ENCODE data around the gene RELCH.
"Not testable (repeated sequence)": the region's sequence is repeated elsewhere in the genome, so short reads cannot be mapped to it uniquely, and the experiment has no call there.

RELCH gene

DNA sequence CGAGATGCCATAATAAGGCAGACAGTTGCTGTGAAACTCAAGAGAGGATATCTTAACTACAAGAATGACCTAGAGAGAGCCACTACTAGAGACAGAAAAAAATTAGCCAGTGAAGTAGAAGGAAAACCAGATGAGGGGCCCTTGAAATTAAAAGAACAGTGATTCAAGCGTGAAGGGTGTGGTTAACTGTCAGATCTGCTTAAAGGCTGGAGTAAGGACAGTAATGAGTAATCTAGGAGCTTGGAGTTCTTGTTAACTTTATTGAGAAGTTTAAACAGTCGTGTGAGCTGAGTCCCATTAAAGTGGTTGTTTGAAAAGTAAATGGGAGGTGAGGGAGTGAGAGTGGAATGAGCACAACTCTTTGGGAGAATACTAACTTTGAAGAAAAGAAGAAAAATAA, 21.5 kb upstream of the RELCH start:
- no peaks in the 10 kb centered on the region for H3K27me3 ChIP-seq (ENCODE audit: control insufficient read depth, insufficient read depth, low read length)
- no peaks in the 10 kb centered on the region for H3K4me1 ChIP-seq (ENCODE audit: control insufficient read depth, low read depth, low read length)
- H3K9me3 ChIP-seq (ENCODE audit: control insufficient read depth, low read depth, low read length): no peaks in the 10 kb centered on the region
- H3K9ac ChIP-seq (ENCODE audit: low read length): no peak overlapping the region
- no peak overlapping the region for H3K27ac ChIP-seq (ENCODE audit: low read length)
- no peak overlapping the region for H3K4me3 ChIP-seq (ENCODE audit: low read length)
- no peaks in the 10 kb centered on the region for H3K36me3 ChIP-seq (ENCODE audit: control insufficient read depth, low read depth, low read length)

DNA sequence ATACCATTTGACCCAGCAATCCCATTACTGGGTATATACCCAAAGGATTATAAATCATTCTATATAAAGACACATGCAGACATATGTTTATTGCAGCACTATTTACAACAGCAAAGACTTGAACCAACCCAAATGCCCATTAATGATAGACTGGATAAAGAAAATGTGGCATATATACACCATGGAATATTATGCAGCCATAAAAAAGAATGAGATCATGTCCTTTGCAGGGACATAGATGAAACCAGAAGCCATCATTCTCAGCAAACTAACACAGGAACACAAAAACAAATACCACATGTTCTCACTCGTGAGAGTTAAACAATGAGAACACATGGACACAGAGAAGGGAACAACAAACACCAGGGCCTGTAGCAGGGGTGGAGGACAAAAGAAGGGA, 20.5 kb upstream of the RELCH start:
- not testable (repeated sequence) for H3K9me3 ChIP-seq (ENCODE audit: control insufficient read depth, low read depth, low read length); H3K4me1 ChIP-seq (ENCODE audit: control insufficient read depth, low read depth, low read length); H3K9ac ChIP-seq (ENCODE audit: low read length); H3K36me3 ChIP-seq (ENCODE audit: control insufficient read depth, low read depth, low read length); H3K4me3 ChIP-seq (ENCODE audit: low read length); H3K27ac ChIP-seq (ENCODE audit: low read length); H3K27me3 ChIP-seq (ENCODE audit: control insufficient read depth, insufficient read depth, low read length)

DNA sequence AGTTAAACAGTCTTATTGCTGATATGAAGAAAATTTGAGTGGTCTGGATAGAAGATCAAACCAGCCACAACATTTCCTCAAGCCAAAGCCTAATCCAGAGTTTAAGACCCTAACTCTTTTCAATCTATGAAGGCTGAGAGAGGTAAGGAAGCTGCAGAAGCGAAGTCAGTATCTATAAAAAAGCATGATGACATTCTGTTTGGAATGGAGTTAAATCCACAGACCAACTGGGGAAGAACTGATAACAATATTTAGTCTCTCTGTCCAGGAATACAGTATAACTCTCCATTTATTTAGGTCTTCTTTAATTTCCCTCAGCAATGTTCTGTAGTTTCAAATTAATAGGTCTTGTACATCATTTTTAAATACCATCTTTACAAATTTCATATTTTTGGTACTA, 16.2 kb upstream of the RELCH start:
- H3K27me3 ChIP-seq (ENCODE audit: control insufficient read depth, insufficient read depth, low read length): no peaks in the 10 kb centered on the region
- no peak overlapping the region for H3K9ac ChIP-seq (ENCODE audit: low read length)
- no peaks in the 10 kb centered on the region for H3K4me1 ChIP-seq (ENCODE audit: control insufficient read depth, low read depth, low read length)

DNA sequence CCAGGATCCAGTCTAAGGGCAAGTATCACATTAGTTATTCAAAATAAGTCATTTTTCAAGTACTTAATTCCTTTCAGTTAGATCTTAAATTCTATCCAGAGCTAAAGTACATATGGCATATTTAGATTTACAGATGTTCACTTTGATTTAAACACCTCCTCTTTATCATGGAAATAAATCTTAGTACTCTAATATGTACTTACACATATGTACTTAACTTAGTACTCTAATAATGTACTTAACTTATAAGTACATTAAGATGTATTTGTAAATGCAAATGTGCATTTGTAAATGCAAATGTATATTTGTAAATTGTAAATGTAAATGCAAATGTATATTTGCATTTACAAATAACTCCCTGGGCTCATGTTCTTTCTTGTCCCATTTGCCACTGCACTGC, 14.8 kb upstream of the RELCH start:
- H3K27me3 ChIP-seq (ENCODE audit: control insufficient read depth, insufficient read depth, low read length): no peaks in the 10 kb centered on the region

More for the DNA sequence above, 16.2 kb upstream of the RELCH start:
- Histone ChIP-seq H3K27ac (ENCODE audit: low read length) (no peak overlapping the region), H3K36me3 (ENCODE audit: control insufficient read depth, low read depth, low read length) (no peaks in the 10 kb centered on the region), H3K9me3 (ENCODE audit: control insufficient read depth, low read depth, low read length) (no peaks in the 10 kb centered on the region), H3K4me3 (ENCODE audit: low read length) (no peak overlapping the region)

DNA sequence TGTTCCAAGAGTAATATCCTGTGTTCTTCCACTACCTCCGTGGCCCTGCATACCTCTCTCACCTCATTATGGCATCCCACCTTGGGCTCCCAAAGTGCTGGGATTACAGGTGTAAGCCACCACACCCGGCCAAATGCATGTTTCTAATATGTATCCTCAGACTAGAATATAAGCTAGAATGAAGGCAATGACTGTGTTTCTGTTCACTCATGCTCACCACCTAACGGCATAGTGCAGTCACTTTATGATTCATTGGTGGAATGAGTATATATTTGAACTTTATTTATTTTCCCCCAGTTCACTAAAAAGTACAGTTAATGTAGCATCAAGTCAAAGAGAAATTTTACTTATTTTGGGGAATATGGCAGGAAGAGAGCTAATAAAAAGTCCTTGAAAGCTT, 11.5 kb upstream of the RELCH start:
- Histone ChIP-seq H3K27me3 (ENCODE audit: control insufficient read depth, insufficient read depth, low read length) (no peaks in the 10 kb centered on the region), H3K27ac (ENCODE audit: low read length) (no peak overlapping the region), H3K9me3 (ENCODE audit: control insufficient read depth, low read depth, low read length) (no peaks in the 10 kb centered on the region), H3K4me1 (ENCODE audit: control insufficient read depth, low read depth, low read length) (no peaks in the 10 kb centered on the region), H3K4me3 (ENCODE audit: low read length) (no peak overlapping the region), H3K9ac (ENCODE audit: low read length) (no peak overlapping the region), H3K36me3 (ENCODE audit: control insufficient read depth, low read depth, low read length) (no peaks in the 10 kb centered on the region)

More for the DNA sequence above, 14.8 kb upstream of the RELCH start:
- no peak overlapping the region for H3K4me3 ChIP-seq (ENCODE audit: low read length)
- no peaks in the 10 kb centered on the region for H3K4me1 ChIP-seq (ENCODE audit: control insufficient read depth, low read depth, low read length)
- no peak overlapping the region for H3K9ac ChIP-seq (ENCODE audit: low read length)
- no peak overlapping the region for H3K27ac ChIP-seq (ENCODE audit: low read length)
- H3K9me3 ChIP-seq (ENCODE audit: control insufficient read depth, low read depth, low read length): no peaks in the 10 kb centered on the region
- H3K36me3 ChIP-seq (ENCODE audit: control insufficient read depth, low read depth, low read length): no peaks in the 10 kb centered on the region

DNA sequence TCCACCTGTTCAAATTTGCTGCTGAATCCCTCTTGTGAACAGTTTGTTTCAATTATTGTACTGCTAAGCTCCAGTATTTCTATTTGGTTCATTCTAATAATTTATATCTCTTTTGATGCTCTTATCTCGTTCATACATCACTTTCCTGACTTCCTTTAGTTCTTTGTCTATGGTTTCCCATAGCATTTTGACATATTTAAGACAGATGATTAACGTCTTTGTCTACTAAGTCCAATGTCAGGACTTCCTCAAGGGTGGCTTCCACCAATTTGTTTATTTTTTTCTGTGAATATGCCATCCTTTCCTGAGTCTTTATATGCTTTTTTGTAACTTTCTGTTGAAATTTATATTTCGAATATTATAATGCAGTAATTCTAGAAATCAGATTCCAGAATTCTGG, 9.8 kb upstream of the RELCH start:
- Histone ChIP-seq H3K27me3 (ENCODE audit: control insufficient read depth, insufficient read depth, low read length) (no peaks in the 10 kb centered on the region), H3K9ac (ENCODE audit: low read length) (no peak overlapping the region), H3K4me3 (ENCODE audit: low read length) (no peak overlapping the region), H3K4me1 (ENCODE audit: control insufficient read depth, low read depth, low read length) (no peaks in the 10 kb centered on the region), H3K27ac (ENCODE audit: low read length) (no peak overlapping the region), H3K36me3 (ENCODE audit: control insufficient read depth, low read depth, low read length) (no peaks in the 10 kb centered on the region), H3K9me3 (ENCODE audit: control insufficient read depth, low read depth, low read length) (no peaks in the 10 kb centered on the region)

DNA sequence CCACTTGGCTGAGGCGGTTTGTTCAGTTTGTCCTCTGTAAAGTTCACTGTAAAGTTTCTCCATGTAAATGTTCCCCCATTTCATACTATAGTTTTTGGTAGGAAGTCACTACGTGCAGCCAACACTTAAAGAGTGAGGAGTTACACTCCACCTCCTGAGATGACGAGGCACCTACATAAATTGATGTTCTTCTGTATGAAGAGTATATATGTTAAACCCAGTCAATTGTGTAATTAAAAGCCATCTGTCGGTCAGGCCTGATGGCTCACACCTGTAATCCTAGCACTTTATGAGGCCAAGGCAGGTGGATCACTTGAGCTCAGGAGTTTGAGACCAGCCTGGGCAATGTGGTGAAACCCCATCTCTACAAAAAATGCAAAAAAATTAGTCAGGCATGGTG, 7.8 kb upstream of the RELCH start:
- no peaks in the 10 kb centered on the region for H3K4me1 ChIP-seq (ENCODE audit: control insufficient read depth, low read depth, low read length)
- H3K27me3 ChIP-seq (ENCODE audit: control insufficient read depth, insufficient read depth, low read length): no peaks in the 10 kb centered on the region
- H3K27ac ChIP-seq (ENCODE audit: low read length): no peak overlapping the region
- no peaks in the 10 kb centered on the region for H3K36me3 ChIP-seq (ENCODE audit: control insufficient read depth, low read depth, low read length)
- no peaks in the 10 kb centered on the region for H3K9me3 ChIP-seq (ENCODE audit: control insufficient read depth, low read depth, low read length)
- no peak overlapping the region for H3K9ac ChIP-seq (ENCODE audit: low read length)
- no peak overlapping the region for H3K4me3 ChIP-seq (ENCODE audit: low read length)

DNA sequence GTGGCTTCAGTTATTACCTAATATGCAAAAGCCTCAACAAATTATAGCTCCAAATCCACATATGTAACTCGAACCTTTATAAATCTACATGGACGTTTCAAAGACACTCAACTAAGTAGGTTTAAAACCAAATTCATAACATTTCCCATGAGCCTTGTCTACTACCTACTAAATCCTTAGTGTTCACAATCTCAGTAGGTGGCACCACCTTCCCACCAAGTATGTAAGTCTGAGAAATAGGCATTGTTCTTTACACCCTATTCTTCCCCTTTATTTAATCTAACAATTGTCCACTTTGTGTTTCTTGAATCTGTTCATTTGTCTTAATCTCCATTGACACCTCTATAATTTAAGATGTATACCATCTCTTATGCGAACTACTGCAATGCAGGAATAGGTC, 4.8 kb upstream of the RELCH start:
- no peaks in the 10 kb centered on the region for H3K4me1 ChIP-seq (ENCODE audit: control insufficient read depth, low read depth, low read length)
- no peaks in the 10 kb centered on the region for H3K9me3 ChIP-seq (ENCODE audit: control insufficient read depth, low read depth, low read length)
- H3K36me3 ChIP-seq (ENCODE audit: control insufficient read depth, low read depth, low read length): no peaks in the 10 kb centered on the region
- no peak overlapping the region for H3K27ac ChIP-seq (ENCODE audit: low read length)
- no peak overlapping the region for H3K9ac ChIP-seq (ENCODE audit: low read length)
- H3K27me3 ChIP-seq (ENCODE audit: control insufficient read depth, insufficient read depth, low read length): no peaks in the 10 kb centered on the region
- H3K4me3 ChIP-seq (ENCODE audit: low read length): no peak overlapping the region

DNA sequence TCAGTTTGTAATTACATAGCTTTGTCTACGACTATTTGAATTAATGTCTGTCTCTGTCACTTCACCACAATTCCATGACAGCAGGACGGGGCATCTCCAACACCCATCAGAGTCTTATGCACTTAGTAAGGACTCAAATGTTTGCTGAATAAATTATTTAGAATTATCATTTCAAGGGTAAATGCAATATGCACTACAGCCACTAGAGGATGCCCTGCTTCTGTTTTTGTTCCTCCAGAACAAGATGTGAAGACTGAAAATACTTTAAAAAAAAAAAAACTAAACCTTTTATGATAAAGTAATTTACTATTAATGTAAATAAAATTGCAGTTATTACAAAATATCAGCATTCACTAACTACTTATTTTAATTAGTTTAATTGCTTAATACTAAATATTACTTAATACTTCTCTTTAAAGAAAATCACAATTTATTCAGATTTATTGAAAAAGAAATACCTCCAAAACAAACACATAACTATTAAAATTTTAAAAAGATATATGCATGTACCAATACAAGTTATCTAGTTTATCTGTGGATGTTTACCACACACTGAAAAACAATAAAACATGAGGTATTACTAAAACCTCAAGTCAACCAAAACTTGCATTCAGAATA, 3.4 kb upstream of the RELCH start:
- H3K4me3 ChIP-seq (ENCODE audit: low read length): no peak overlapping the region
- H3K9ac ChIP-seq (ENCODE audit: low read length): no peak overlapping the region
- H3K27ac ChIP-seq (ENCODE audit: low read length): no peak overlapping the region
- H3K27me3 ChIP-seq (ENCODE audit: control insufficient read depth, insufficient read depth, low read length): no peaks in the 10 kb centered on the region
- no peaks in the 10 kb centered on the region for H3K9me3 ChIP-seq (ENCODE audit: control insufficient read depth, low read depth, low read length)
- no peaks in the 10 kb centered on the region for H3K36me3 ChIP-seq (ENCODE audit: control insufficient read depth, low read depth, low read length)
- peaks cover 4% of the 10 kb centered on the region for H3K4me1 ChIP-seq (ENCODE audit: control insufficient read depth, low read depth, low read length)

DNA sequence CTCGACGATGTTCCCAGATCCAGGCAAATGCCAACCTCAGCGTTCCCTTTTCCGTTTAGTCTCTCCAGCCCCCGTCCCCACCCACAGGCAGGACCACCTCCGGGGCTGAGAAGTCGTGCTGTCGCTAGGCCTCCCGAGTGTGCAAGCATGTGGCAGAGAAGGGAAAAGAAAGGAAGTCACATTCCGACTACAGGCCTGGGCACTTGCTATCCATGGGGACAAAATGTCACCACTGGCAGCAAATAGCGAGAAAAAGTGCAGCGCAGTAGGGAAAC, 619 bp upstream of the RELCH start:
- H3K4me3 ChIP-seq (ENCODE audit: low read length): peak overlapping the region; percentile 99
- H3K27ac ChIP-seq (ENCODE audit: low read length): peak overlapping the region; percentile 68
- no peaks in the 10 kb centered on the region for H3K36me3 ChIP-seq (ENCODE audit: control insufficient read depth, low read depth, low read length)
- peak overlapping the region; percentile 87 for H3K9ac ChIP-seq (ENCODE audit: low read length)
- peaks cover 11% of the 10 kb centered on the region for H3K4me1 ChIP-seq (ENCODE audit: control insufficient read depth, low read depth, low read length)
- H3K9me3 ChIP-seq (ENCODE audit: control insufficient read depth, low read depth, low read length): no peaks in the 10 kb centered on the region
- H3K27me3 ChIP-seq (ENCODE audit: control insufficient read depth, insufficient read depth, low read length): no peaks in the 10 kb centered on the region

DNA sequence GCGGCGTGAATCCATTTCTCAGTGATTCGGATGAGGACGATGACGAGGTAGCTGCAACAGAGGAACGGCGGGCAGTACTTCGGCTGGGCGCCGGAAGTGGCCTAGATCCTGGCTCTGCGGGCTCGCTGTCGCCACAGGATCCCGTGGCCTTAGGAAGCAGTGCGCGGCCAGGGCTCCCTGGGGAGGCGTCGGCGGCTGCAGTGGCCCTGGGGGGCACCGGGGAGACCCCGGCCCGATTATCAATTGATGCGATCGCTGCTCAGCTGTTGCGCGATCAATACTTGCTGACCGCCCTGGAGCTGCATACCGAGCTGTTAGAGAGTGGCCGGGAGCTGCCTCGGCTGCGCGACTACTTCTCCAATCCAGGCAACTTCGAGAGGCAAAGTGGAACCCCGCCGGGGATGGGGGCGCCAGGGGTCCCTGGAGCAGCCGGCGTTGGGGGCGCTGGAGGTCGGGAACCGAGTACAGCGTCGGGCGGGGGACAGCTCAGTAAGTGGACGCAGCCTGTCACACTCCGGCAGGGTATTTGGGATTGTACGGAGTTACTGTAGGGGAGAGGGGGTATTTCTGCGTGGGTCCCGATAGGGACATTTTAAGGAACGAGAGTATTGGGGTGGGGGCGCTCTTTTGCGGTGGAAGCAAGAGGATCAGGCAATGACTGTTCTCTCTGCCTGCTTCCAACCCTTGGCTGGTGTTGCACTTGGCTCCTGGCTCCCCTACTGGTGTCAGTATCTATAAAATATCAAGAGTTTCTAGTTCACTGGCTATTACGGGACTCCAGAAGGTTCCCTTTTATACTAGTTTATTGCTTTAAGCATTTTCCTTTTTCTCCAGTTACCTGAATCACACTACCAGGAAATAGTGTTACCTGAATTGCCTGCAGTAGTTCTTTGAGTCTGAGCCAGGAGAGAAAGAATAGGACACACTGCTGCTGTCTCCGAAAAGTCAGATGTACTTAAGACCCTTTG, 772 bp downstream of the RELCH start:
- Histone ChIP-seq H3K27me3 (ENCODE audit: control insufficient read depth, insufficient read depth, low read length) (no peaks in the 10 kb centered on the region), H3K9ac (ENCODE audit: low read length) (peak overlapping the region; percentile 93), H3K36me3 (ENCODE audit: control insufficient read depth, low read depth, low read length) (no peaks in the 10 kb centered on the region), H3K27ac (ENCODE audit: low read length) (peak overlapping the region; percentile 97), H3K9me3 (ENCODE audit: control insufficient read depth, low read depth, low read length) (no peaks in the 10 kb centered on the region), H3K4me1 (ENCODE audit: control insufficient read depth, low read depth, low read length) (peaks cover 11% of the 10 kb centered on the region), H3K4me3 (ENCODE audit: low read length) (peak overlapping the region; percentile 99)

DNA sequence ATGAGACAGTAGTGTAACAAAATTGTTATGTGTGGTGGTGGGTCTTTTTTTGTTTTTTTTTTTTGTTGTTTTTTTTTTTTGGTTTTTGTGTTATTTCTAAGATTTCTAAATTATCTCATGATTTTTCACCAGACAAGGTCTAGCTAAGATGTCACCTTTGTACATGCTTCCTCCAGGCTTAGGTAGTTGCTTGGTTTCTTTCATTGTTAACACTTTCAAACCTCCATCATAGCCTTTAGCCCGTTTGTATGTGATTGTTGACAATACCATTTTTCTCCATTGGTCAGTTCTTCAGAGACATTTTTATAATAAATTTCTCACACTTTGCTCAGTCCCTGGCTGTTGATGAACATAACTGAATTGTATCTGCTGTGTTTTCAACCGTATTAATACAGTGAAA, 2.2 kb downstream of the RELCH start:
- H3K27ac ChIP-seq (ENCODE audit: low read length): no peak overlapping the region
- H3K4me1 ChIP-seq (ENCODE audit: control insufficient read depth, low read depth, low read length): peaks cover 11% of the 10 kb centered on the region
- H3K9me3 ChIP-seq (ENCODE audit: control insufficient read depth, low read depth, low read length): no peaks in the 10 kb centered on the region
- H3K27me3 ChIP-seq (ENCODE audit: control insufficient read depth, insufficient read depth, low read length): no peaks in the 10 kb centered on the region
- H3K4me3 ChIP-seq (ENCODE audit: low read length): peak overlapping the region; percentile 99
- peak overlapping the region; percentile 93 for H3K9ac ChIP-seq (ENCODE audit: low read length)
- H3K36me3 ChIP-seq (ENCODE audit: control insufficient read depth, low read depth, low read length): no peaks in the 10 kb centered on the region

Data from iPS-18a (cell line).